Embryonic facial prominence (tissue), 1 donor: ENCODE measurements around the gene CD5L.

Experiments
- DNase-seq: peaks from one replicate; pipeline ENCODE4 v3.0.0-alpha.2; 2016; ENCODE audit errors: extremely low spot score

The CD5L gene

DNA sequence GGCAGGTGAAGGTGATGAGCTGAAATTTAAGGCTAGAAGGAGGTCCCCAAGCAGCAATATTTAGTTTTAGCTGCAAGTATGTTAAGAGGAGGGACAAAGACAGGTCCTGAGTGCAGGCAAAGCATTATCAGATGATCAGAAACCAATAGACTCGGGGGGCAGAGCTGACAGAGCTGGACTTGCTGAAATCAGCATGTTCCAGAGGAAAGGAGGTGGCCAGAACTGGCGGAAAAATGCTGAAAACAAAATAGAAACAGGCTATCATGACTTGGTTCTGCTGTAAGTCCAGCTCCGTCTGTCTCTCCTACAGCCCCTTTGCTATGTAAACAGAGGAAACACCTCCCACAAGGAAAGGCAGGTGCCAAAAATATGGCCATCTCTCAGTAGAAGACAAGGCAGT is at the start of gene CD5L:
TSS of gene CD5L (minus strand) at position 101 of the 400 bp plus-strand sequence. CDS start 107 bp downstream, outside the sequence.
- DNase-seq: no peak

DNA sequence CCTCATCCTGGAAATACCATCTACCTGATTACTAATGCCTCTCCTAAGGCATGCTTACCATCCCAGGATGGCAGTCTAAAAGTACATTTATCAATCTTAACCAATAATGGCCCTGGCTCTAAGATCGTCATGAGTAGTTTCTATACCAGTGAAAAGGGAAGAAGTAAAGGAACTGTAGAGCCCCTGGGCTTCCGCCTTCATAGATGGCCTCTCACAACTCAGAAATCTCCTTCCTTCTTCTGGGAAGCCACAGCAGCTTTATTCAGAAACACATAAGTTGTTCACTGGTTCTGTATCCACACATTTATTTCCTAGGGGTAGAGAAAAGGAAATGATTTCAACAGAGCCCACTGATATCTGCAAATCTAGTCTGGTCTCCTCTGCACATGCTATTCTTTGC is 41.0 kb upstream of the CD5L start:
- DNase-seq: no peak

- DNase-seq: no peak
These were observed 39.0 kb upstream of the CD5L start for GRCh38 chr1:157880621-157881020.

- no peak for DNase-seq
These were observed 36.5 kb upstream of the CD5L start for GRCh38 chr1:157878059-157878458.

GRCh38 chr1:157870490-157870889 is 28.9 kb upstream of the CD5L start:
- no peak for DNase-seq

GRCh38 chr1:157868654-157869053 is 27.0 kb upstream of the CD5L start:
- no peak for DNase-seq

GRCh38 chr1:157862114-157863070 is 20.8 kb upstream of the CD5L start:
- no peak for DNase-seq

GRCh38 chr1:157856538-157856937 is 14.9 kb upstream of the CD5L start:
- no peak for DNase-seq

DNA sequence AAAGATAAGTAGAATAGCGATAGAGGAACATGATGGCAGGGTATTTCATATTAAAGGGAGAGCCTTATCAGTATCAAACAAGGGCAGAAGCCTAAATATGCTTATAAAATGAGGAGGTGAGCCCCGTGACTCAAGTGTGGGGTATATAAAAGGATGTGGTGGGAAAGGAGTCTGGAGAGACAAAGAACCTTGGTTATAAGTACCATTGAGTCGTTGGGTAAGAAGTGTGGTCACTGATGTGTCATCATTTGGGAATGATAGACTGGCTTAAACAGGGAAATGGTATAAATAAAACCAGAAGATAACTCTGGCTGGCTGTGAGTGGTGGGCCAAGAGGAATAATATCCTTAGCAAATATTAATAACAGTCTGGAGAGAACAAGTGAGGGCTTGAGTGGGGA is 10.9 kb upstream of the CD5L start:
- no peak for DNase-seq

DNA sequence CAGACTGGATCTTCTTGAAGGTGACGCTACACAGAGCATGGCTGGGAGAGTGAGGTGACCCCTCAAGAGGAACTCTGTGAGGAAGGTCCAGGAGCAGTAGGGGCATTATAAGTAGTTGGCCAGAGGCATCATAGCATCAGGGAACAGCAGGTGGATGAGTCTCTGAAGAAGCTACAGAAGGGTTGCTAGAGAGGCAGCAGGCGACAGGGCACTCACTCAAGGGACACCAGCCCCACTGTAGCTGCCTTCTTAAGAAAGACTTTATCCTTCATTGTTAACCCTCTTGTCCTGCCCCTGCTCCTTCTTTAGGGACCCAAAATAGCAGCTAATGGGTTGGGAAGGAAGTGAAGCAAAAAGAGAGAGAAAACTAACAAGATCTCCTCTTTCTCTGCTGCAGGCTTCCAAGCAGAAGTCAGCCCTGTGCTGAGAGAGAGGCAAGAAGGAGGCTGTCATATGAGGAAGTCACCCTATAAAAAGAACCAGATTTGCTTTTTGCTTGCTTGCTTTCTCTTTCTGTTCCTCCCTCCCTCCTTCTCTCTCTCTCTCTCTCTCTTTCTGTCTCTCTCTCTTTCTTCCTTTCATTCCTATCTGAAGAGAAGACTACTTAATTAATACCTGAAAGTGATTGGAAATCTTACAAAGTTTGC is 7.7 kb upstream of the CD5L start:
- no peak for DNase-seq

DNA sequence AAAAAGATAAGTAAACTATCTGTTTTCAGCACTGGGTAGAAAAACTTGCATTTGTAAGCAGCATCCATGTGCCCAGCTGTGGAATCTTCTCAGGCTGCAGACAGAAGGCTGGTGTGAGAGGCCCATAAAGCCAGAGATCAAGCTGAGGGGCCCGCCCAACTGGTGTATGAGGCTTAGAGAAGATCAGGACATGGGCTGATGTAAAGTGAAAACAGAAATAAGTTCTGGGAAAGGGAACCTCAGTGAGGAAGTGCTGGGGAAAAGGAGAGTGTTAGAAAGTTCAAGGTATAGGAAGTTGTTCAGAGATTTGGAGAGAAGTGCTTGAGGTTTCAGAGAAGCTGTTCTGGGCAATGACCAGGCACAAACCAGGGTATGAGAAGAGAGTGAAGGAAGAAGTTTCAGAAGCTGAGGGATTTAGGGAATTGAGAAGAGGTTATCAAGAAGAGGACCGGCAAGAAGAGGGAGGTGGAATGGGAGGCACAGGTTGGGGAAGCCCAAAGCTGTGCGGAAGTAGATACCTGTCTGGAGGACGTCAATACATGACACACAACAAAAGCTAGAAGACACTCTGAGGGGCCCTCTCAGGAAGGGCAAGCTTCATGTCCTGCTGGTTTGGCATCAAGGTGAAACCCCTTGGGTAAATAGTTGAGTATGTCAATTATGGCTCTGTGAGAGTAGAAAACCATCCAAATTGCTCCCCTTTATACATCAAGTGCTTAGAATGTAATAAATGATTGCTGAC is 2.7 kb upstream of the CD5L start:
- DNase-seq: no peak

DNA sequence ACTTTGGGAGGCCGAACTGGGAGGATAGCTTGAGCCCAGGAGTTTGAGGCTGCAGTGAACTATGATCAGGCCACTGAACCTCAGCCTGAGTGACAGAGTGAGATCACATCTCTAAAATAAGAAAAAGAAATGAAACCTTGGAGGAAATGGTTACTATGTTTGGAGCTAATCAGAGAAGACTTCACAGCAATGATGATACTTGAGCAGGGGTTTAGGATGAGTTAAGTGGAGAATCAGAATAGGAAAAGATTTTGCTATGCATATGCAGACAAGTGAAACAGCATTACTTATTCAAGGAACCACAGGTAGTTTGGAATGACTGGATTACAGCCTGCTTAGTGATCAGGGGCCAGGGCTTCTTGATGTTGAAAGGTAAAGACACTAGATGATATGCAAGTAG is 1.3 kb upstream of the CD5L start:
- no peak for DNase-seq

DNA sequence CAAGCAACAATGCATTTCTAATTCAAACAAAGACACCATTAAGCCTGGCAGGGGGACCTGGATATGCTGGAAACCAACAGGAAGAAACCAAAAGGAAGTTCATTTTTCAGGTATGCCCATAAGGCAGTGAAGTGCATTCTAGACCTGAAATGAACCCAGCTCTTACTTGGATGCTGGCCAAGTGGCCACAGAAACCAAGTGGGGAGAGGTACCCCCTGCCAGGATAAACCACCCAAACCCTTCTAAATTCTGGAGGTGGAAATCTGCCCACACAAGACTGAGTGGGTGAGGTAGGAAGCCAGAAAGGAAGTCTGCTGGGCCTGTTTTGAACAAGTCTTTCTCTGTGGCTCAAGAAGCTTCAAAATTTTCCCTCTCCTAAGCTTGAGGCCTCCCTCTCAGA is 2.6 kb downstream of the CD5L start:
- DNase-seq: no peak

GRCh38 chr1:157834430-157834829 is 7.2 kb downstream of the CD5L start:
- no peak for DNase-seq

DNA sequence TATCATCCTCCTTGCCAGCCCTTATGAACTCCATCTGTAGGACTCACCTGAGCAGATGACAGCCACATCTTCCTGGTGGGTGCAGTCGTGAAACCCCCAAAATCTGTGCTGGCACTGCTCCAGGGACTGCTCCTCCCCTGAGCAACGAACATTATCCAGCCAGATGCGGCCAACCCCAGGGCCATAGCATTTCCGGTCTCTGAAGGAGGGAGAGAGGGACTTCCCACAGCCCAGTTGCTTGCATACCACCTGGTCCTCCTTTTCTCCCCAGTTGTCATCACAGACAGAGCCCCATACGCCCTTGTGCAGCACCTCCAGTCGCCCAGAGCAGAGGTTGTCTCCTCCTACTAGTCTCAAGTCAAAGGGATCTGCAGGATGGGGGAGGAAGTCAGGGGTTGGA is 8.5 kb downstream of the CD5L start:
- no peak for DNase-seq

DNA sequence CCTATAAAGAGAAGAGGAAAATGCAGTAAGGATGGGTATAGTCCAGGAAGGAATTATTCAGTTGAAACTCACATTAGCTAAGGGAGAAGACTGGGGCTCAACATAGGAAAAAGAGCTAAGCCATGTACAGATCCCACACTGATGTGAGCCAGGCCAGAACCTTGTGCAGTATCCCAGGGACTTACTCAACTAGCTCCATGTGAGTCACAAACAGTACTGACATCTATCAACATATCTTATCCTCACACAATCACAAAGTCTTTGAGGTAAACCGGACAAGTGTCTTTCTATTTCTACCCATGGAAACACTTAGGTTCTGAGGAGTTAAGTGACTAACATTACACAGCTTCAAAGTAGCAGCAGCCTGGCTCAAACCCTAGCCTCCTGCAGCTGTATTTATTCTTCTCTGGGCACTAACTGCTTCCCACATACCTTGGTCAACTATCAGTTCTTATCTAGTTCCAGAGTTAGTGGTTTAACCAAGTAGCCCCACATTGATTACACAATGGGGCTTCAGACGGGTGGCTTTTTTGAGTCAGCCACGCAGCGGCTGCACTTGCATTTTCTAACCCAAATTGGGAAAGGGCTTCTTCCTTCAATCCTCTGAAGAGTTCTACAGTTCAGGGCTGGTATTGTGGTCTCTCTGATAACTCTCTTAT is 9.5 kb downstream of the CD5L start:
- DNase-seq: no peak

DNA sequence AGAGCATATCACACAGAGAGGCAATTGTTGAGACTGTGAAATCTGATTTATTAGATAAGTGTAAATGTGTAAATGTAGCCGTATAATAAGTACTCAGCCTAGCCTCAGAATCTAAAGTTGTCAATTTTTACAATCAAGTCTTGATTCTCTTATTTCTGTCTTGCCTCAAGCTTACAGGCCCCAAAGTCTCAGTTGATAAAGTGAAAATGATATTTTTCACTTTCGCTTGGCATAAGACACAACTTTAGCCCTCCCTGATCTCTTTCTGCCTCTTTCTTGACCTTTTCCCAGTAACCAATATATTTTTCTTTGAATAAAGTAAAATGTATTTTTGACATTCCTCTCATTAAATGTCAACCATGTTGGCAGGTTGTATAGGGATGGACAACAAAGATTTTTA is 10.7 kb downstream of the CD5L start:
- no peak for DNase-seq

DNA sequence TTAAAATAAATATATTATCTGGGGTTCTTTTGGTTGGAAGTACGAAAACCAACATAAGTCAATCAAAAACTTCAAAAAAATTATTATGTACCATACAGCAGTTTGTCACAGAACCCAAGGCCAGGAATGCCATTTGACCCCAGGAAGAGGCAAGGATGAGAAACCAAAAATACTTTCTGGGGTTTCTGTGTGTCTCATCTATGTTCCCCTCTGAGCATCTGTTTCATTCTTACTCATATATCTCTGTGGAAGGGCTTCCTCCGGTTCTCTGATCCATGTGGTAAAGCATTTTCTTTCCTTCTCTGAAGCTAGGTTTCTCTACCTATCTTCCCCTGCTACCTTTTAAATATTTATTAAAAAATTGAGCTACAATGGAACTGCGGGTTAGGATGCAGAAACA is 11.9 kb downstream of the CD5L start:
- no peak for DNase-seq

DNA sequence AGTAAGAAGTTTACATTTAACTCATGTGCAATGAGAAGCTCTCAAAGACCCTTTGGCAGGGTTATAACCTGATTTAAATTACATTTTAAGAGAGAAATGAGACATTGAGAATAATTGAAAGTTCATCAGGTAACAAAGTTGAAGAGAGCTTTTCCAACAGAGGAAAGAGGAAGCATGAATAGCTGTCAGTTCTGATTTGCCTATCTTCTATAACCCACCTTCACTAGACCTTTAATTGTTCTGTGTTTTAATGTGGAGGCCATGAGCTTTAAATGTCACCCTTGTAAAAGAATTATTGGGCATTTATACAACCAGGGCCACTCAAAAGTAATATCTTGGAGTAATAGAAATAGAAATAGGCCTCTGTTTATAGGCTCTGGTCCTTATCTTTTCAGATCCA is 12.4 kb downstream of the CD5L start:
- DNase-seq: no peak

GRCh38 chr1:157820299-157820698 is 21.3 kb downstream of the CD5L start:
- no peak for DNase-seq

- no peak for DNase-seq
These were observed 21.7 kb downstream of the CD5L start, which contains the start of gene FCRL1 for GRCh38 chr1:157819896-157820295. FCRL1 (minus strand) TSS chr1:157820120; CDS start chr1:157820037, 83 bp downstream.

DNA sequence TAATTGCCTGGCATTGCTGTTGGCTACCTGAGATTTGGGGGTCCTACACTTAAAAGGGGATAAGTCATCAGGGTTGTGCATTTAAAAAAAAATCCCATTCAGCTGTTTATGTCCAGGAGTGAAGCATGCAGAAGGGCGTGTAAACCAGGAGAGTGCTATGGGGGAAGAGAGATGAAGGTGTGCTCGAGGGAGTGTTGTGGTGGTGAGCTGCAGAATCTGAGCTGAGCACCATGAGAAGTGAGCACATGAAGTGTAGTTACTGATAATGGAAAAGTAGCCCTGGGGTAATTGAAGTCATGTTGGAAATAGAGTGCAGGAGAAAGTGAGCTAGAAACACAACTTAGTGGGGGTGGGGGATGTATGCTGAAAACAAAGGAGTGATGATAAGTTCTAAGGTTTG is 22.4 kb downstream of the CD5L start:
- no peak for DNase-seq
